ENCODE measurements around the gene FAM53B.
"Not testable (repeated sequence)": the region's sequence is repeated elsewhere in the genome, so short reads cannot be mapped to it uniquely, and the experiment has no call there.

Gene FAM53B

GRCh38 chr10:124744102-124745050 lies at the start of gene FAM53B:
FAM53B (minus strand) TSS chr10:124744378; CDS start chr10:124706713, 37,665 bp downstream.
- DNase-seq = peak; percentile 86

GRCh38 chr10:124792998-124793352 lies 48.8 kb upstream of the FAM53B start:
- DNase-seq = no peak

- peak; percentile 91 for DNase-seq
Observed at GRCh38 chr10:124791547-124792348, 47.6 kb upstream of the FAM53B start, which contains the start of gene EEF1AKMT2. EEF1AKMT2 (minus strand) TSS chr10:124791887; CDS start chr10:124791833, 54 bp downstream.

DNA sequence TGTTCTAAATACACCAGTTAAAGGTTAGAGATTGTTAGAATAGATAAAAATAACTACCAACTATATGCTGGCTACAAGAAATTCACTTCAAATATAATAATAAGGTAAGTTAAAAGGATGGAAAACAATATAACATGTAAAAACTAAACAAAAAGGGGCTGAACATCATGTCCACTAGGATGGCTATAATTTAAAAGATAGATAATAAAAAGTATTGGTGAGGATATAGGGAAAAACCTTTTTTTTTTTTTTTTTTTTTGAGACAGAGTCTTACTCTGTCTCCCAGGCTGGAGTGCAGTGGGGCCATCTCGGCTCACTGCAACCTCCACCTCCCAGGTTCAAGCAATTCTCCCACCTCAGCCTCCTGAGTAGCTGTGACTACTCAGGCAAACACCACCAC lies 38.7 kb upstream of the FAM53B start:
- DNase-seq = not testable (repeated sequence)

- no peak for DNase-seq
Observed at GRCh38 chr10:124768791-124769190, 24.6 kb upstream of the FAM53B start.

DNA sequence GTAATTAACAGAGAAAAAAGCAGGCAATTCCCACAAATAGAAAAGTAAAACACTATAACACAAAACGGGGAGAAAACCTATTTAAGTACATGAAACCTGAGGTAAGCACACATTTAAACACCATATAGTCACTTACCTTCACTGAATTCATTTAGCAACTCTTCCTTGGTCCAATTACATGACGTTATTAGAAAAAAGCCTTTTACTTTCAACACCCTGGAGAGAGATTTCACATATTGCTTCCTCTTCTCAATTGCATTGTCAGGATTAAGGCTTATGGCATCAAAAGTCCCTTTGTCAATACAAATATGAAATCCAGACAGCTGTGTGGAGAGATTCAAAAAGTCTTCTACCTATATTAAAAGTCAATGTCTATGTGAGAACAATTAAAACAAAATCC lies 21.1 kb upstream of the FAM53B start:
- no peak for DNase-seq

GRCh38 chr10:124763267-124763666 lies 19.1 kb upstream of the FAM53B start:
- DNase-seq = no peak

DNA sequence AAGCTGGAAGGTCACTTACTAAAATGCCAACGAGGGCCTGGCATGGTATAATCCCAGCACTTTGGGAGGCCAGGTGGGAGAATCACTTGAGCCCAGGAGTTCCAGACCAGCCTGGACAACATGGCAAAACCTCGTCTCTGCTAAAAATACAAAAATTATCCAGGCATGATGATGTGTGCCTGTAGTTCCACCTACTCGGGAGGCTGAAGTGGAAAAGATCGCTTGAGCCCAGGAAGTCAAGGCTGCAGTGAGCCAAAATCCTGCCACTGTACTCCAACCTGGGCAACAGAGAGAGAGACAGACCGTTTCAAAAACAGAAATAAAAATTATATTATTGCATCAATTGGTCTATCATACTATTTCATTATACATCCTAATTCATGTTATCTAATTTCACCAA lies 18.1 kb upstream of the FAM53B start:
- DNase-seq = no peak

GRCh38 chr10:124756156-124756903 lies 12.2 kb upstream of the FAM53B start:
- DNase-seq = no peak

GRCh38 chr10:124755581-124755980 lies 11.4 kb upstream of the FAM53B start:
- no peak for DNase-seq

DNA sequence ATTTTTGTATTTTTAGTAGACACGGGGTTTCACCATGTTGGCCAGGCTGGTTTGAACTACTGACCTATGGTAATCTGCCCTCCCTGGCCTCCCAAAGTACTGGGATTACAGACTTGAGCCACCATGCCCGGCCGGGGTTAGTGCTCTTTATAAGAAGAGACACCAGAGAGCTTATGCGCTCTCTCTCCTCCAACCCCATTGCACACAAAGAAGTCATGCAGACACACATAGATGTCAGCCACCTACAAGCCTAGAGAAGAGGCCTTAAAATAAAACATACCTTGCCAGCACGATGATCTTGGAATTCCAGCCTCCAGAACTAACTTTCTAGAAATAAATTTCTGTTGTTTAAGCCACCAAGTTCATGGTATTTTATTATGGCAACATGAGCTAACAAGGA lies 10.0 kb upstream of the FAM53B start:
- no peak for DNase-seq

- no peak for DNase-seq
Observed at GRCh38 chr10:124748953-124749645, 4.9 kb upstream of the FAM53B start.

DNA sequence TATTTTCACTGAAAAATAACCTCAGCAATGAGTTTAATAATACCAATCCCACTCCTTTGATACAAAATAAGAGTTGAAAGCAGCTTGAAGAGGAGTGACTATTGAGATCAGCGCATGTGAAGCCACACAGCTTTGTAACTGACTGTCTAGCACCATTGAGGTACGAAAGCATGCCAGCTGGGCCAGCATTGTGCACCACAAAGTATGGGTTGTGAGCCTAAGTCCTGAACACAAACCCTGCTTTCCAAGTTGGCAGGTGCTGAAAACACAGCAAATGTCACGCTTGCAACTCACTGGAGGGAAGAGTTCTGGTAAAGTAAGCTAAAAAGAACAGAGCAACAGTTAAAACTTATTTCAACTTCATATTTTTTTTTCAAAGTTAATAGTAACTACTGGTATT lies 4.0 kb upstream of the FAM53B start:
- DNase-seq = no peak

- no peak for DNase-seq
Observed at GRCh38 chr10:124747745-124748144, 3.6 kb upstream of the FAM53B start.

GRCh38 chr10:124746992-124747391 lies 2.8 kb upstream of the FAM53B start:
- no peak for DNase-seq

DNA sequence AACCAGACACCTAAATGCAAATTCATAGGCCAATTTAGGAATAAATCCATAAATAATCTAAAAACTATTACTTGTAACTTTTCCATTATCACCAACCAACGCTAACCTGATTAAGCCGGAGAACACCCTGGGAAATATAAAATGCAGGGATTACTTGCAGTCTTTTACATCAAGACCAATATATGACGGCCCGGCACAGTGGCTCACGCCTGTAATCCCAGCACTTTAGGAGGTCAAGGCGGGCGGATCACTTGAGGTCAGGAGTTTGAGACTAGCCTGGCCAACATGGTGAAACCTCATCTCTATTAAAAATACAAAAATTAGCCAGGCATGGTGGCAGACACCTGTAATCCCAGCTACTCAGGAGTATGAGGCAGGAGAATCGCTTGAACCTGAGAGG lies 2.3 kb upstream of the FAM53B start:
- not testable (repeated sequence) for DNase-seq

DNA sequence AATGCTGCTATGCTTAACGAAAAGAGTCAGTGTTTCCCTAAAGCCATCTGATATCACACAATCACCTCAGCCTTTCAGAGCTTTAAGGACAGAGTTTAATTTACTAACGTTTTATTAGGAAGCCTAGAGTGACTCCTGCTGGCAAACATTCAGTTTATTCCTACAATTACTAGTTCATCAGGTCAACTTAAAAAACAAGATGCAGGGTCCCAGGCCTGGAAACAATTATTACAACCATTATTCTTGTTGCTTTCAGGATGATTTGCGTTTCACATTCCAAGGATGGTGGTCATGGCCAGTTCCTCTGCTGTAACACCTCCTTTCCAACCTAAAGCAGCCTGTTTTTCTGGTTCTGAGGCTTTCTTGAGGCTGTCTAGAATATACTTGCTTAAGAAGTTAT lies 1.5 kb upstream of the FAM53B start:
- DNase-seq = no peak

DNA sequence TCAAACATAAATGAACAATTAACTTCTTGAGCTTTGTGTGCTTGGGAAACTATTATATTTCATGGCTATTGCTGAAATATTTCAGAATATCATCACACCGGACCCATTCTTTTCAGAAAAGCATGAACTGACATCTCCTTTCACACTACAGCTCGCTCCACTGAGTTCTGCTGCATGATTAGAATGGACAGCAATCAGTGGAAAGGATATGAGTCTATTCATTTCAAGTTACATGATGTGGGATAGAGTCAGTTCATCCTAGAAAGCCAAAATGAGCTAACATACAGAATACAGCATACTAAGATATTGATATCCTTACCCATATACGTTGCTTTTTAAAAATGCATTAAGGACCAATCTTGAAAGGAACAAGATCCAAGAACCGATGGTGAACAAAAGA lies 1.1 kb upstream of the FAM53B start:
- DNase-seq = no peak

DNA sequence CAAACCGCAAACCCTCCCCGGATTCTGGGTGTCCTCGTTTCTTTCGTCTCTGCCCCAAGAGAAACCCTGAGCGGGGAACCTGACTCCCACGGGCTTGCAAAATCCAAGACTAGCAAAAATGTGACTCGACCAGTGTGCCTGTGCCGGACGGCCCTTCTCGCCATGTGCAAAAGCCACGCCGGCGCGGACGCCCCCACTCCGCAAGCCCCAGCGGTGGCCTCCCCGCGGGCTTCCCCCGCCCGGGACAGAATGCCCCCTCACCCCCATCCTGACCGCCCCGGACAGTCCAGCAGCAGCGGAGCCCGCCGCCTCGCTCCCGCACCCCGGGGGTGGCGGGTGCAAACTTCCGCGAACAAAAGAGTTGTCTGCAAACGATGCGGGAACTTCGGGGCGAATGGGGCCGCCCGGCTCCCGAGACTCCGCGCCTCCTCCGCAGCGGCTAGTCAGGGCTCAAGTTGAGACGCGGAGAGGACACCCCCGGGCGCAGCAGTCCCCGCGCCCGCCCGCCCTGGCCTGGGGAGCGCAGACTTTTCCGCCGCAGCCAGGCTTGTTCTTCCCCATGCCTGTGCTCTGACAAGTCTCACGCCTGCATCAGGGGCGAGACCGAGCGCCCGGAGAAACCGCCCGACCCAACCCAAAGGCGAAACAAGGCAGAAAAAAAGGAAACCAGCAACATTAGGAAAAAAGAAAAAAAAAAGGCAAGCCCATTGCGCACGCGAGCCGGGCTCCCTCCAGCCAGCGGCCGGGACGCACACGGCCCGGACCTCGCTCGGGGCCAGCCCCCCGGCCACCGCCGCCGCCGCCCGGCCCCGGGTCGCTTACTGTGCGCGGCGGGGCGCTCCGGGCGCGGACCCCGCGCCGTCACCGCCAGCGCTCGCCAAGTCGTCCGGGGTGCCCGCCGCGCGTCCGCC lies 732 bp downstream of the FAM53B start:
- DNase-seq = peak; percentile 75

- DNase-seq = no peak
Observed at GRCh38 chr10:124742413-124743190, 1.6 kb downstream of the FAM53B start.
